Vagina (tissue), 2 donors: ENCODE results near the gene SLC24A3.

Experiments used
- POLR2A ChIP-seq, 2 donors: fragments of 450-650 bp; IDR thresholded peaks; one replicate each; pipeline ENCODE4 v1.6.1; 2017; ENCODE audit warnings: antibody characterized with exemption in 2 of 2, mild to moderate bottlenecking in 2 of 2, moderate library complexity in 2 of 2
- POLR2AphosphoS5 ChIP-seq, 2 donors: sonication (generic); formaldehyde crosslinking; IDR thresholded peaks; one replicate each; pipeline ENCODE4 v1.9.0; 2017; ENCODE audit warnings: antibody characterized with exemption in 2 of 2, mild to moderate bottlenecking in 2 of 2, low read depth in 1 of 2; ENCODE audit not compliant: insufficient read depth in 1 of 2
- TF ChIP-seq, protein P1 (sequence below), 3 experiments: fragments of 450-650 bp in 2 of 3; fragments of 200-600 bp in 1 of 3; sonication (generic) in 1 of 3; IDR thresholded peaks; one replicate each; pipeline ENCODE4 v1.5.1; 2017 to 2019; ENCODE audit warnings: antibody characterized with exemption in 3 of 3, mild to moderate bottlenecking in 2 of 3, moderate library complexity in 2 of 3

DNA sequence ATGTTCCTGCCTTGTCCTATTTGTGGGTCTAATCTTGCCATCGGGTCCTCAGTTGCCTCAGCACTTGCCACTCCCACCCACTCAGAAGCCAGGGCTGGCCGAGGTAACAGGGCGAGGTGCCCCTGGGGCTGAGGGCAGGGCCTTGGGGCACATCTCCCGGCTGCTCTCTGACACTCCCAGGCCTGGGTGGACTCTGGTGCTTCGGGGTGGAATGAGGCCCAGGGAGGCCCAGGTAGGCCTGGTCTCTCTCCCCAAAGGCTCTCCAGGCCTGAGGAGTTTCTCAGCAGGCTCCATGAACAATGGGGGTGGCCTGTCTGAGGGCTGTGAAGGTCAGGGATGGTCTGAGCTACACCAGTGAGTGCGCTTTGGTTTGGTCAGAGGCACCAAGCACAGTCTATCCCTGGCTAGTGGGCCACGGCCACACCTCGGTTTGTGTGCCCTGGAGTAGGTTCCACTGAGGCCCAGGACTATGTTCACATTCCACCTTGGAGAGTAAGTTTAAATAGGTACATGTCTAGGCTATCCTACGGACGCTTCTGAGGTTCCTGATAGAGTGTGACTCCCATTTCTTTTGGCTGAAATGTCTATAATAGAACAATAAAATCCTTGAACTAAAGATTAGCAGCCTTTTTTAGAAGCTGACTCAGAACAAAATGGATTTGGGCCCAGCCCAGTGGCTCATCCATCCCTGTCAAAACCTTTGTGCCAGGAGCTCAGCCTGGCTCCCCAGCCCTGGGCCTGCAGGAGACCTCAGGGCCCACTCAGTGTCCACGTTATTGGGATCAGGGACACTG, 78.8 kb downstream of the SLC24A3 start:
- TF ChIP-seq, protein P1, sequence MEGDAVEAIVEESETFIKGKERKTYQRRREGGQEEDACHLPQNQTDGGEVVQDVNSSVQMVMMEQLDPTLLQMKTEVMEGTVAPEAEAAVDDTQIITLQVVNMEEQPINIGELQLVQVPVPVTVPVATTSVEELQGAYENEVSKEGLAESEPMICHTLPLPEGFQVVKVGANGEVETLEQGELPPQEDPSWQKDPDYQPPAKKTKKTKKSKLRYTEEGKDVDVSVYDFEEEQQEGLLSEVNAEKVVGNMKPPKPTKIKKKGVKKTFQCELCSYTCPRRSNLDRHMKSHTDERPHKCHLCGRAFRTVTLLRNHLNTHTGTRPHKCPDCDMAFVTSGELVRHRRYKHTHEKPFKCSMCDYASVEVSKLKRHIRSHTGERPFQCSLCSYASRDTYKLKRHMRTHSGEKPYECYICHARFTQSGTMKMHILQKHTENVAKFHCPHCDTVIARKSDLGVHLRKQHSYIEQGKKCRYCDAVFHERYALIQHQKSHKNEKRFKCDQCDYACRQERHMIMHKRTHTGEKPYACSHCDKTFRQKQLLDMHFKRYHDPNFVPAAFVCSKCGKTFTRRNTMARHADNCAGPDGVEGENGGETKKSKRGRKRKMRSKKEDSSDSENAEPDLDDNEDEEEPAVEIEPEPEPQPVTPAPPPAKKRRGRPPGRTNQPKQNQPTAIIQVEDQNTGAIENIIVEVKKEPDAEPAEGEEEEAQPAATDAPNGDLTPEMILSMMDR (IDR thresholded peaks at IDR 0.05), result no peak
- no peak for TF ChIP-seq POLR2AphosphoS5 (IDR thresholded peaks at IDR 0.05; ENCODE audit: insufficient read depth in 1 of 2, low read depth in 1 of 2)
- TF ChIP-seq POLR2A (IDR thresholded peaks at IDR 0.05), result no peak
